GM12878 (cell line): ENCODE results near the gene UBXN4. TPM values are rescaled to one million over a fixed set of nuclear protein-coding genes. Genes with fewer than 3 reads are reported as not detected.

Experiments
- BCL3 ChIP-seq: IDR thresholded peaks from 2 replicates; pipeline ENCODE4 v1.6.1; 2011; ENCODE audit warnings: borderline replicate concordance, low read depth, mild to moderate bottlenecking, moderate library complexity, low read length; ENCODE audit not compliant: insufficient read depth, poor library complexity, severe bottlenecking
- CBFB ChIP-seq: IDR thresholded peaks from 2 replicates; pipeline ENCODE4 v1.6.1; 2016; ENCODE audit warnings: antibody characterized with exemption, low read depth
- EGR1 ChIP-seq, 2 experiments: IDR thresholded peaks; 1 replicate in 1 of 2; 2 replicates in 1 of 2; pipeline ENCODE4 v1.6.1; 2011 to 2012; ENCODE audit warnings: low read depth in 2 of 2, low read length in 2 of 2, borderline replicate concordance in 1 of 2, mild to moderate bottlenecking in 1 of 2, moderate library complexity in 1 of 2
- ETV6 ChIP-seq, 2 experiments: fragments of 450-650 bp in 1 of 2; IDR thresholded peaks in 1 of 2; conservative IDR thresholded peaks in 1 of 2; 2 replicates each; pipeline ENCODE4 v1.6.1; 2014; ENCODE audit warnings: antibody characterized with exemption in 1 of 2, borderline replicate concordance in 1 of 2, low read depth in 1 of 2, mild to moderate bottlenecking in 1 of 2, moderate library complexity in 1 of 2
- MTA2 ChIP-seq: fragments of 450-650 bp; IDR thresholded peaks from 2 replicates; pipeline ENCODE4 v1.6.1; 2016; ENCODE audit warnings: low read depth, mild to moderate bottlenecking, moderate library complexity
- MXI1 ChIP-seq: fragments of 150-350 bp; IDR thresholded peaks from 2 replicates; pipeline ENCODE4 v1.6.1; 2011; ENCODE audit warnings: low read depth, mild to moderate bottlenecking, inconsistent platforms, low read length, improper control_type of control experiment
- NBN ChIP-seq: fragments of 450-650 bp; IDR thresholded peaks from 2 replicates; pipeline ENCODE4 v1.6.1; 2016
- PBX3 ChIP-seq: IDR thresholded peaks from 2 replicates; pipeline ENCODE4 v1.6.1; 2011; ENCODE audit warnings: mild to moderate bottlenecking, low read depth, low read length, moderate library complexity; ENCODE audit not compliant: insufficient replicate concordance
- POLR2AphosphoS2 ChIP-seq: IDR thresholded peaks from 2 replicates; pipeline ENCODE4 v1.6.1; 2011; ENCODE audit warnings: low read depth, mild to moderate bottlenecking, low read length, improper control_type of control experiment, moderate library complexity
- RAD21 ChIP-seq: IDR thresholded peaks from 2 replicates; pipeline ENCODE4 v1.6.1; 2011; ENCODE audit warnings: mild to moderate bottlenecking, low read depth, low read length, moderate library complexity; ENCODE audit not compliant: insufficient read depth
- RB1 ChIP-seq: fragments of 450-650 bp; formaldehyde crosslinking; IDR thresholded peaks from 2 replicates; pipeline ENCODE4 v1.6.1; 2017; ENCODE audit warnings: mild to moderate bottlenecking, borderline replicate concordance
- RCOR1 ChIP-seq: conservative IDR thresholded peaks from 2 replicates; pipeline ENCODE4 v1.6.1; 2012; ENCODE audit warnings: low read depth, low read length, improper control_type of control experiment
- TCF12 ChIP-seq: IDR thresholded peaks from 2 replicates; pipeline ENCODE4 v1.6.1; 2011; ENCODE audit warnings: low read depth, mild to moderate bottlenecking, low read length
- USF1 ChIP-seq: IDR thresholded peaks from 2 replicates; pipeline ENCODE4 v1.6.1; 2011; ENCODE audit warnings: borderline replicate concordance, low read depth, mild to moderate bottlenecking, moderate library complexity, mixed read lengths, low read length; ENCODE audit not compliant: insufficient read depth; ENCODE audit errors: extremely low read length
- USF2 ChIP-seq: IDR thresholded peaks from 2 replicates; pipeline ENCODE4 v1.6.1; 2011; ENCODE audit warnings: low read depth, low read length, improper control_type of control experiment, borderline replicate concordance
- WRNIP1 ChIP-seq: IDR thresholded peaks from 2 replicates; pipeline ENCODE4 v1.6.1; 2011; ENCODE audit warnings: low read depth, low read length, improper control_type of control experiment, borderline replicate concordance
- ZBED1 ChIP-seq: IDR thresholded peaks from 2 replicates; pipeline ENCODE4 v1.6.1; 2016; ENCODE audit warnings: borderline replicate concordance
- ZNF207 ChIP-seq: fragments of 450-650 bp; IDR thresholded peaks from 2 replicates; pipeline ENCODE4 v1.6.1; 2014; ENCODE audit warnings: antibody characterized with exemption, mild to moderate bottlenecking, borderline replicate concordance
- ZNF217 ChIP-seq: fragments of 450-650 bp; IDR thresholded peaks from 2 replicates; pipeline ENCODE4 v1.6.1; 2017; ENCODE audit warnings: antibody characterized with exemption, mild to moderate bottlenecking
- ZNF274 ChIP-seq: IDR thresholded peaks from one replicate; pipeline ENCODE4 v1.8.0; 2011; ENCODE audit not compliant: insufficient read length, insufficient read depth
- ZNF592 ChIP-seq: fragments of 450-650 bp; IDR thresholded peaks from 2 replicates; pipeline ENCODE4 v1.6.1; 2017; ENCODE audit warnings: mild to moderate bottlenecking, moderate library complexity
- ZZZ3 ChIP-seq: IDR thresholded peaks from 2 replicates; pipeline ENCODE4 v1.6.1; 2011; ENCODE audit warnings: low read depth; ENCODE audit not compliant: control insufficient read depth, insufficient read length
- polyA plus RNA-seq, 11 experiments: library from polyadenylated mRNA; depleted of rRNA in 4 of 11; unstranded in 6 of 11; stranded (reverse) in 5 of 11; fragments of >200 nt; fragmentation: Nextera tagmentation in 4 of 11; fragmentation: Illumina TruSeq in 1 of 11; extraction: Ambion mirVana in 4 of 11; extraction: Trizol in 1 of 11; gene quantifications; 1 replicate in 1 of 11; 2 replicates in 10 of 11; pipeline versions ENCODE4 v1.2.1 to v1.2.3, GENCODE V29; 2011 to 2016; ENCODE audit warnings: inconsistent platforms in 2 of 11, missing spikeins in 2 of 11, low read depth in 1 of 11
- total RNA-seq, 4 experiments: library from RNA; depleted of rRNA in 3 of 4; stranded (reverse); fragments of >200 nt in 3 of 4; fragmentation: Illumina TruSeq in 1 of 4; extraction: Trizol in 1 of 4; gene quantifications; 2 replicates each; pipeline versions ENCODE4 v1.2.1 to v1.2.3, GENCODE V29; 2013 to 2021

UBXN4 gene
- total and polyA plus RNA-seq, 10 of the 15 experiments (the other 5 are each of a cell fraction or from before 2014, with no cell fraction given) = 52.6 to 133 (median 71.9) TPM

GRCh38 chr2:135744760-135745314 is 3.2 kb downstream of the UBXN4 start (continued):
- TF ChIP-seq ZNF274 = no peak
- TF ChIP-seq ZNF207 = no peak
- no peak for TF ChIP-seq USF2
- no peak for TF ChIP-seq NBN
- no peak for TF ChIP-seq CBFB
- no peak for TF ChIP-seq EGR1 (IDR thresholded peaks at IDR 0.05; ENCODE audit: borderline replicate concordance in 1 of 2, low read depth in 2 of 2, low read length in 2 of 2)
- TF ChIP-seq ZZZ3 = no peak
- TF ChIP-seq RCOR1 = no peak
- 0 out of 2 replicates have a peak, but pooled peaks have one; percentile 11 for TF ChIP-seq TCF12
- no peak for TF ChIP-seq POLR2AphosphoS2
- TF ChIP-seq WRNIP1 = no peak
- no peak for TF ChIP-seq ZNF592
- no peak for TF ChIP-seq MTA2
- TF ChIP-seq USF1 = no peak
- TF ChIP-seq BCL3 = no peak
- no peak for TF ChIP-seq ZBED1
- no peak for TF ChIP-seq RB1
- no peak for TF ChIP-seq PBX3
- no peak for TF ChIP-seq MXI1
- TF ChIP-seq RAD21 = peak; percentile 37; the same call in 1 of the 2 replicates
- TF ChIP-seq ZNF217 = no peak
- TF ChIP-seq ETV6 (conservative IDR thresholded peaks at IDR 0.05 in 1 of 2, IDR thresholded peaks at IDR 0.05 in 1 of 2; ENCODE audit: borderline replicate concordance in 1 of 2, low read depth in 1 of 2) = no peak
